Endothelial cell of umbilical vein (primary cell): ENCODE measurements around the gene WNT9B. TPM values are rescaled to one million over a fixed set of nuclear protein-coding genes. Genes with fewer than 3 reads are reported as not detected.

Source experiments
- BruUV-seq: library from RNA; stranded (reverse); fragments of 400-500 nt; replicated peaks from 2 replicates; lab custom pipeline; 2021; lab: Mats Ljungman, UMichigan
- CTCF ChIA-PET: fragments of 300-600, 350-600 bp; sonication (Branson Sonifier 250); formaldehyde crosslinking; loops from one replicate; lab custom pipeline; 2021; ENCODE audit warnings: antibody characterized with exemption, inconsistent platforms; lab: Charles Lee
- POLR2A ChIA-PET: fragments of 300-600, 350-600 bp; sonication (Branson Sonifier 250); formaldehyde crosslinking; loops from one replicate; lab custom pipeline; 2021; ENCODE audit warnings: antibody characterized with exemption, inconsistent platforms; lab: Charles Lee
- DNase-seq: peaks from one replicate; pipeline ENCODE4 v3.0.0-alpha.2; 2011; ENCODE audit warnings: low read depth, low spot score
- FAIRE-seq: peaks from 2 replicates; lab custom pipeline; 2011; peaks lifted over from hg19 to GRCh38; lab: Jason Lieb, UNC
- H2AFZ ChIP-seq: 2 replicates; pipeline ENCODE4 v1.6.0; 2012; ENCODE audit warnings: low read depth, low read length, control low read depth, inconsistent platforms
- H3K27ac ChIP-seq: 2 replicates; pipeline ENCODE4 v1.5.1; 2011; ENCODE audit warnings: low read depth, mild to moderate bottlenecking, control low read depth, low read length, moderate library complexity; ENCODE audit not compliant: insufficient read depth
- H3K27me3 ChIP-seq, 2 experiments: 2 replicates each; pipeline versions ENCODE4 v1.6.0 to v1.6.1; 2011; ENCODE audit warnings: low read length in 2 of 2, mixed read lengths in 1 of 2; ENCODE audit not compliant: control insufficient read depth in 2 of 2, insufficient read depth in 2 of 2
- H3K36me3 ChIP-seq, 2 experiments: 2 replicates in 1 of 2; 3 replicates in 1 of 2; pipeline ENCODE4 v1.5.1; 2011; ENCODE audit warnings: low read length in 2 of 2, mild to moderate bottlenecking in 1 of 2, moderate library complexity in 1 of 2; ENCODE audit not compliant: control insufficient read depth in 2 of 2, insufficient read depth in 2 of 2; ENCODE audit errors: extremely low read depth in 1 of 2
- H3K4me1 ChIP-seq: 3 replicates; pipeline ENCODE4 v1.5.1; 2011; ENCODE audit warnings: mild to moderate bottlenecking, low read length; ENCODE audit not compliant: control insufficient read depth, insufficient read depth; ENCODE audit errors: extremely low read depth
- H3K4me2 ChIP-seq: 2 replicates; pipeline ENCODE4 v1.6.1; 2011; ENCODE audit warnings: low read length, control low read depth, mixed read lengths; ENCODE audit not compliant: insufficient read depth
- H3K4me3 ChIP-seq, 3 experiments: fragments of 200-600 bp in 1 of 3; sonication (generic), shearing (Covaris generic) in 1 of 3; replicated peaks in 1 of 3; 2 replicates each; pipeline ENCODE4 v1.5.1; 2011 to 2016; ENCODE audit warnings: control low read depth in 3 of 3, low read length in 3 of 3, mild to moderate bottlenecking in 2 of 3, inconsistent platforms in 1 of 3, low read depth in 1 of 3, moderate library complexity in 1 of 3; ENCODE audit not compliant: insufficient read depth in 1 of 3
- H3K79me2 ChIP-seq: 2 replicates; pipeline ENCODE4 v1.6.0; 2012; ENCODE audit warnings: low read length, inconsistent platforms; ENCODE audit not compliant: control insufficient read depth, insufficient read depth
- H3K9ac ChIP-seq: replicated peaks from 2 replicates; pipeline ENCODE3; 2011; ENCODE audit warnings: low read length, control low read depth; ENCODE audit not compliant: insufficient read depth; ENCODE audit errors: extremely low read depth
- H3K9me1 ChIP-seq: replicated peaks from 3 replicates; pipeline ENCODE4 v1.6.0; 2011; ENCODE audit warnings: mild to moderate bottlenecking, low read length; ENCODE audit not compliant: control insufficient read depth, insufficient read depth; ENCODE audit errors: extremely low read depth
- H3K9me3 ChIP-seq: replicated peaks from 2 replicates; pipeline ENCODE4 v1.5.1; 2012; ENCODE audit warnings: low read length, inconsistent platforms; ENCODE audit not compliant: control insufficient read depth, insufficient read depth
- H4K20me1 ChIP-seq: replicated peaks from 2 replicates; pipeline ENCODE3; 2011; ENCODE audit warnings: mild to moderate bottlenecking, low read length; ENCODE audit not compliant: control insufficient read depth, insufficient read depth; ENCODE audit errors: extremely low read depth
- EZH2 ChIP-seq: IDR thresholded peaks from 2 replicates; pipeline ENCODE4 v1.6.1; 2012; ENCODE audit warnings: borderline replicate concordance, low read depth, mild to moderate bottlenecking, moderate library complexity, low read length, inconsistent platforms; ENCODE audit not compliant: severe bottlenecking
- FOS ChIP-seq: IDR thresholded peaks from 2 replicates; pipeline ENCODE4 v1.6.1; 2011; ENCODE audit warnings: mild to moderate bottlenecking, low read length, moderate library complexity, borderline replicate concordance; ENCODE audit not compliant: insufficient read depth
- GATA2 ChIP-seq: IDR thresholded peaks from 2 replicates; pipeline ENCODE4 v1.7.0; 2011; ENCODE audit warnings: low read depth, mild to moderate bottlenecking, moderate library complexity, mixed read lengths, low read length; ENCODE audit not compliant: insufficient read length, insufficient read depth
- JUN ChIP-seq: IDR thresholded peaks from 2 replicates; pipeline ENCODE4 v1.6.1; 2011; ENCODE audit warnings: borderline replicate concordance, low read depth; ENCODE audit not compliant: insufficient read length, insufficient read depth
- MAX ChIP-seq: IDR thresholded peaks from 2 replicates; pipeline ENCODE4 v1.6.1; 2011; ENCODE audit not compliant: insufficient read depth, insufficient read length
- MYC ChIP-seq: IDR thresholded peaks from one replicate; pipeline ENCODE4 v1.6.1; 2011; ENCODE audit warnings: mild to moderate bottlenecking, low read depth, low read length
- POLR2A ChIP-seq: IDR thresholded peaks from 2 replicates; pipeline ENCODE4 v1.6.1; 2012; ENCODE audit warnings: low read depth, mild to moderate bottlenecking, control low read depth, low read length
- POLR2AphosphoS5 ChIP-seq: IDR thresholded peaks from 2 replicates; pipeline ENCODE4 v1.6.1; 2012; ENCODE audit warnings: low read depth, mild to moderate bottlenecking, control low read depth, low read length, moderate library complexity; ENCODE audit not compliant: insufficient read depth
- dilution Hi-C: fragments of 300-500 bp; cut with MboI; formaldehyde crosslinking; loops from one replicate; pipeline ENCODE4 v1.15.0; 2019; ENCODE audit warnings: low sequenced_read_pairs; ENCODE audit not compliant: extremely low pct_ligation_motif_present
- intact Hi-C: fragments of 100-400 bp; cut with micrococcal nuclease; formaldehyde crosslinking; loops from one replicate; pipeline ENCODE4 v1.10.0; 2022
- polyA plus RNA-seq, 4 experiments: library from polyadenylated mRNA; depleted of rRNA in 3 of 4; stranded (reverse) in 3 of 4; unstranded in 1 of 4; fragments of >200 nt; gene quantifications; 2 replicates each; pipeline versions ENCODE4 v1.2.1 to v1.2.3, GENCODE V29; 2011 to 2012; ENCODE audit warnings: missing spikeins in 1 of 4
- total RNA-seq: library from RNA; stranded (reverse); gene quantifications from 2 replicates; pipeline ENCODE4 v1.2.3, GENCODE V29; 2021

Gene WNT9B
- total and polyA plus RNA-seq, 2 donors (not counting 3 experiments of a cell fraction or from before 2014, with no cell fraction given): not detected

GRCh38 chr17:46810837-46811236 lies 40.5 kb upstream of the WNT9B start:
- Histone ChIP-seq H3K9me3 (no peaks in the 10 kb centered on the region), H3K27me3 (peaks cover 5 to 14% of the 10 kb centered on the region in 2 experiments), H3K27ac (no peak overlapping the region), H4K20me1 (no peaks in the 10 kb centered on the region), H3K79me2 (no peaks in the 10 kb centered on the region), H3K4me2 (no peak overlapping the region), H3K4me3 (no peak overlapping the region), H3K9ac (no peak overlapping the region), H3K9me1 (no peaks in the 10 kb centered on the region), H3K4me1 (no peaks in the 10 kb centered on the region), H3K36me3 (no peaks in the 10 kb centered on the region), H2AFZ (no peak overlapping the region)
- intact Hi-C loops (no loop called here), dilution Hi-C loops (no loop called here)
- ChIA-PET POLR2A (no interaction called here), CTCF (interaction anchor here (0.7 to 1.2 kb wide), 2 partner anchors 13 to 25 kb away, joined by 3 read pairs; no protein-coding TSS in a partner anchor)
- FAIRE-seq (no peak), DNase-seq (no peak)
- BruUV-seq: no TSS peak
- no peak for TF ChIP-seq EZH2
- no peak for TF ChIP-seq MAX
- TF ChIP-seq GATA2: no peak
- TF ChIP-seq POLR2AphosphoS5: no peak
- no peak for TF ChIP-seq FOS
- TF ChIP-seq MYC: no peak
- no peak for TF ChIP-seq JUN
- TF ChIP-seq POLR2A: no peak
